Forelimb muscle (tissue), 1 donor: ENCODE data around the gene TLR7. TPM values are rescaled to one million over a fixed set of nuclear protein-coding genes. Genes with fewer than 3 reads are reported as not detected.

ENCODE experiments used
- DNase-seq: peaks from one replicate; pipeline ENCODE4 v3.0.0-alpha.2; 2013; ENCODE audit warnings: low read depth
- polyA plus RNA-seq: library from polyadenylated mRNA; unstranded; fragments of 120-200 nt; gene quantifications from one replicate; pipeline ENCODE4 v1.2.1, GENCODE V29; 2013; ENCODE audit not compliant: insufficient read length

The TLR7 gene
- polyA plus RNA-seq, 1 donor, result 0.67 TPM

DNA sequence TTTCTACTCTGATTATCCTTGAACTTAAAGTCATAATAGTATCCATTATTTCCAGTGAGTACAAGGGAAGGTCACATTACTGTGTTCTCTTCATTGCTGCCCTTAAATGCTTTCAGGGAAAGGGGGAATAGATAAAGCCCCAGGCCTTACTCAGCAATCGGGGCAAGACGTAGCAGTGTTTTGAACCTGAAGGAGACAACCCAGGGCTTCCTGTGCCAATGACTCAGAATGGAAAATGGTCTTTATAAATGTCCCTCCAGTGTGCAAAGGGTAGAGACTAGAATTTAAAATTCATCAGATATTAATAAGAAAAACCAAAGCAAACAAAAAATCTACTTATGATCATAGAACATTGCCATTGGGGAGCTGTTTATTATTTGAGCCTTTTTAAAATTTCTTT is 63.3 kb downstream of the TLR7 start:
- no peak for DNase-seq

GRCh38 chrX:12932244-12932643 is 65.4 kb downstream of the TLR7 start:
- DNase-seq, result no peak

DNA sequence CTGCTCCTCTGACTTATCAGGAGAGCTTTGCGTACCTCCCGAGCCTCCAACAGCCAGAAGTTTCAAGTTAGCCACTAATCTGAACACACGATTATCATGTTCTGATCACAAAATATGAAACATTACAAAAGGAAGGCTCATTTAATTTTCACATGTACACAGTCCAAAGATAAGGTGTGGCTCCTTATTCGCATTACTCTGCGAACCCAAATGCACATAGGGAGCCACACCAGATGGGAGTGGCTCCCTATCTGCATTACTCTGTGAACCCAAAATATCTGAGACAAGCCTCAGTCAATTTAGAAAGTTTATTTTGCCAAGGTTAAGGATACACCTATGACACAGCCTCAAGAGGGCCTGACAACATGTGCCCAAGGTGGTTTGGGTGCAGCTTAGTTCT is 68.0 kb downstream of the TLR7 start:
- DNase-seq, result no peak

DNA sequence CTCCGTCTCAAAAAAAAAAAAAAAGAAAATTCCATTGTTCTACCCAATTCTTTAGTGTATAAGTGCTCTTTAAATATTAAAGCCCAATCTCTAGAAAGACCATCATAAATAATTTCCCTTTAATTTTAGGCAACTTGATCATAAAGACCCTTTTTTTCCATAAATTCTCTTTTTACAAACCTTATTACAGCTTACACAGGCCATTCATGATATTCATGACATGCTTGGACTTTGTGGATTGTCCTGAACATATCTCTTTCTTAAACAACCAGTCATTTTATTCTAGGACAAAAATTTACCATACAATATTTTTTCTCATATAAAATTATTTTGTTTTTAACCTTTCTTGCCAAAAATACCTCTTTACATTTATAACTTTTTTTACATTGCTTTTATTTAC is 70.1 kb downstream of the TLR7 start:
- DNase-seq, result no peak

Other genes with a start within 250 kb of the TLR7 start
- gene PRPS2, start 75.7 kb upstream of the TLR7 start, polyA plus RNA-seq, result 6.8 TPM
- 0.20 TPM for gene TLR8, start 39.5 kb downstream of the TLR7 start, polyA plus RNA-seq
- 904 TPM for gene TMSB4X, start 108.0 kb downstream of the TLR7 start, polyA plus RNA-seq
- 0.28 TPM for gene FAM9C, start 177.5 kb downstream of the TLR7 start, polyA plus RNA-seq